GM06990 (cell line): ENCODE results near the gene HSPA9.

Experiments used
- DNase-seq: peaks from one replicate; pipeline ENCODE4 v3.0.0-alpha.2; 2011; ENCODE audit not compliant: insufficient read length; ENCODE audit errors: extremely low read depth
- H3K27me3 ChIP-seq: replicated peaks from 2 replicates; pipeline ENCODE4 v1.6.0; 2011; ENCODE audit warnings: low read length; ENCODE audit not compliant: control insufficient read depth, insufficient read depth
- H3K36me3 ChIP-seq: 2 replicates; pipeline ENCODE4 v1.5.1; 2011; ENCODE audit warnings: low read length; ENCODE audit not compliant: control insufficient read depth, insufficient read depth
- H3K4me3 ChIP-seq: replicated peaks from 2 replicates; pipeline ENCODE4 v1.5.1; 2011; ENCODE audit warnings: low read depth, mild to moderate bottlenecking, control low read depth, low read length
- CTCF ChIP-seq: IDR thresholded peaks from 2 replicates; pipeline ENCODE4 v1.5.1; 2011; ENCODE audit warnings: low read length, control low read depth, mild to moderate bottlenecking, inconsistent platforms; ENCODE audit not compliant: insufficient read depth, poor library complexity, severe bottlenecking

The HSPA9 gene

GRCh38 chr5:138573223-138573622 is 2.0 kb downstream of the HSPA9 start:
- H3K4me3 ChIP-seq: no peak overlapping the region
- peaks cover 20% of the 10 kb centered on the region for H3K36me3 ChIP-seq
- TF ChIP-seq CTCF: no peak
- no peak for DNase-seq
- no peaks in the 10 kb centered on the region for H3K27me3 ChIP-seq

- Histone ChIP-seq H3K27me3 (no peaks in the 10 kb centered on the region), H3K36me3 (peaks cover 26% of the 10 kb centered on the region), H3K4me3 (no peak overlapping the region)
- DNase-seq: no peak
- TF ChIP-seq CTCF: no peak
Measured at GRCh38 chr5:138570871-138571270, 4.3 kb downstream of the HSPA9 start.

GRCh38 chr5:138569782-138570181 is 5.4 kb downstream of the HSPA9 start:
- TF ChIP-seq CTCF: no peak
- H3K36me3 ChIP-seq: peaks cover 26% of the 10 kb centered on the region
- no peaks in the 10 kb centered on the region for H3K27me3 ChIP-seq
- no peak for DNase-seq
- H3K4me3 ChIP-seq: no peak overlapping the region

GRCh38 chr5:138568061-138568824 is 7.0 kb downstream of the HSPA9 start:
- no peak for TF ChIP-seq CTCF
- DNase-seq: no peak
- no peak overlapping the region for H3K4me3 ChIP-seq
- peaks cover 29% of the 10 kb centered on the region for H3K36me3 ChIP-seq
- H3K27me3 ChIP-seq: no peaks in the 10 kb centered on the region

- no peak for DNase-seq
- Histone ChIP-seq H3K4me3 (no peak overlapping the region), H3K27me3 (no peaks in the 10 kb centered on the region), H3K36me3 (peaks cover 24% of the 10 kb centered on the region)
- no peak for TF ChIP-seq CTCF
Measured at GRCh38 chr5:138566792-138567191, 8.4 kb downstream of the HSPA9 start.
